Measurements from ENCODE around the gene THEMIS.

DNA sequence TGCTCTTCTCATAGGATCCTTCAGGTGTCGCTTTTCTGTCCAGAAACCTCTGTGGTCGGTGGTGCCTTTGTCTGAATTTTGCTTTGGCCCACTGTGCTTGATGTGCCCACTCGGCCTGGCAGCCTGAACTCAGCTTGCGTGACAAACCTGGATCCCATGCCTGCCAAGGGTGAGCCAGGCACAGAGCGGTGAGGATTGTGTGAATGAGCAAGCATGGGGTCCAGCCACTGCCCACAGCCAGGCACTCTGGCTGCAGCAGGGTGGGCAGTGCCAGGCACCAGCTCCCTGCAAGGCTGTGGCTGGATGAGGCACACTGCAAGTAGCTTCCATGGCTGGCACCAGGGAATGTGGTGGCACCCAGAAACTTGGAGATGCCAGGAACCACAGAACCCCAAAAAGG is 110.3 kb downstream of the THEMIS start:
- TF ChIP-seq, protein P1, sequence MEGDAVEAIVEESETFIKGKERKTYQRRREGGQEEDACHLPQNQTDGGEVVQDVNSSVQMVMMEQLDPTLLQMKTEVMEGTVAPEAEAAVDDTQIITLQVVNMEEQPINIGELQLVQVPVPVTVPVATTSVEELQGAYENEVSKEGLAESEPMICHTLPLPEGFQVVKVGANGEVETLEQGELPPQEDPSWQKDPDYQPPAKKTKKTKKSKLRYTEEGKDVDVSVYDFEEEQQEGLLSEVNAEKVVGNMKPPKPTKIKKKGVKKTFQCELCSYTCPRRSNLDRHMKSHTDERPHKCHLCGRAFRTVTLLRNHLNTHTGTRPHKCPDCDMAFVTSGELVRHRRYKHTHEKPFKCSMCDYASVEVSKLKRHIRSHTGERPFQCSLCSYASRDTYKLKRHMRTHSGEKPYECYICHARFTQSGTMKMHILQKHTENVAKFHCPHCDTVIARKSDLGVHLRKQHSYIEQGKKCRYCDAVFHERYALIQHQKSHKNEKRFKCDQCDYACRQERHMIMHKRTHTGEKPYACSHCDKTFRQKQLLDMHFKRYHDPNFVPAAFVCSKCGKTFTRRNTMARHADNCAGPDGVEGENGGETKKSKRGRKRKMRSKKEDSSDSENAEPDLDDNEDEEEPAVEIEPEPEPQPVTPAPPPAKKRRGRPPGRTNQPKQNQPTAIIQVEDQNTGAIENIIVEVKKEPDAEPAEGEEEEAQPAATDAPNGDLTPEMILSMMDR (IDR thresholded peaks at IDR 0.05), result no peak
- no peak for TF ChIP-seq POLR2A (IDR thresholded peaks at IDR 0.05)

Data from lower leg skin (tissue), 3 donors.